Caco-2 (cell line): ENCODE results near the gene JDP2. TPM values are rescaled to one million over a fixed set of nuclear protein-coding genes. Genes with fewer than 3 reads are reported as not detected.

Experiments used
- BruUV-seq: library from RNA; stranded (reverse); fragments of 400-500 nt; replicated peaks from 2 replicates; lab custom pipeline; 2021; lab: Mats Ljungman, UMichigan
- CTCF ChIA-PET: fragments of 300-600 bp; sonication (Branson Sonifier 250); formaldehyde crosslinking; loops from one replicate; lab custom pipeline; 2022; ENCODE audit warnings: antibody characterized with exemption; lab: Charles Lee
- POLR2A ChIA-PET: fragments of 300-600 bp; sonication (Branson Sonifier 250); formaldehyde crosslinking; loops from one replicate; lab custom pipeline; 2022; ENCODE audit warnings: antibody characterized with exemption; lab: Charles Lee
- DNase-seq, 2 experiments: peaks; one replicate each; pipeline versions ENCODE4 v3.0.0 to v3.0.0-alpha.2; 2020 to 2022
- H3K27me3 ChIP-seq: replicated peaks from 2 replicates; pipeline ENCODE4 v1.6.0; 2011; ENCODE audit warnings: low read length; ENCODE audit not compliant: control insufficient read depth, insufficient read depth
- H3K36me3 ChIP-seq: 2 replicates; pipeline ENCODE4 v1.5.1; 2011; ENCODE audit warnings: low read length; ENCODE audit not compliant: control insufficient read depth, insufficient read depth
- H3K4me1 ChIP-seq: fragments of 250-450 bp; sonication (Bioruptor Pico); 2 replicates; pipeline ENCODE4 v1.5.1; 2020; ENCODE audit warnings: mild to moderate bottlenecking
- H3K4me3 ChIP-seq: 2 replicates; pipeline ENCODE4 v1.5.1; 2011; ENCODE audit warnings: low read depth, mild to moderate bottlenecking, control low read depth, low read length
- H3K9me3 ChIP-seq: fragments of 250-450 bp; sonication (Bioruptor Pico); 2 replicates; pipeline ENCODE4 v1.5.1; 2020; ENCODE audit warnings: mild to moderate bottlenecking, moderate library complexity
- H3K27ac Mint-ChIP-seq: one replicate; pipeline ENCODE4 v1.8.0; 2022; ENCODE audit warnings: mixed read lengths; ENCODE audit not compliant: unreplicated experiment
- H3K27me3 Mint-ChIP-seq: one replicate; pipeline ENCODE4 v1.8.0; 2022; ENCODE audit warnings: mixed read lengths; ENCODE audit not compliant: insufficient read depth, unreplicated experiment
- H3K36me3 Mint-ChIP-seq: one replicate; pipeline ENCODE4 v1.8.0; 2022; ENCODE audit warnings: mild to moderate bottlenecking, mixed read lengths; ENCODE audit not compliant: insufficient read depth, unreplicated experiment
- H3K4me1 Mint-ChIP-seq: one replicate; pipeline ENCODE4 v1.8.0; 2022; ENCODE audit warnings: low read depth, mixed read lengths; ENCODE audit not compliant: unreplicated experiment
- H3K4me3 Mint-ChIP-seq: one replicate; pipeline ENCODE4 v1.8.0; 2022; ENCODE audit warnings: mild to moderate bottlenecking, moderate library complexity, mixed read lengths; ENCODE audit not compliant: unreplicated experiment
- H3K9me3 Mint-ChIP-seq: one replicate; pipeline ENCODE4 v1.8.0; 2022; ENCODE audit warnings: mixed read lengths; ENCODE audit not compliant: unreplicated experiment
- intact Hi-C: fragments of 100-400 bp; cut with micrococcal nuclease; formaldehyde crosslinking; loops from one replicate; pipeline ENCODE4 v1.10.0; 2022; ENCODE audit not compliant: unreplicated experiment
- total RNA-seq: library from RNA; stranded (reverse); gene quantifications from 2 replicates; pipeline ENCODE4 v1.2.3, GENCODE V29; 2022
- TF ChIP-seq, protein P1 (sequence below), 2 experiments: fragments of 200-600 bp in 1 of 2; IDR thresholded peaks; 1 replicate in 1 of 2; 2 replicates in 1 of 2; pipeline versions ENCODE4 v1.5.1 to v1.8.0; 2011 to 2022; ENCODE audit warnings: antibody characterized with exemption in 1 of 2, control low read depth in 1 of 2, inconsistent platforms in 1 of 2, low read depth in 1 of 2, low read length in 1 of 2, mild to moderate bottlenecking in 1 of 2, moderate library complexity in 1 of 2; ENCODE audit not compliant: insufficient read depth in 1 of 2, severe bottlenecking in 1 of 2, unreplicated experiment in 1 of 2

The JDP2 gene
- total RNA-seq, 1 experiment from 2014 or later = 95.7 TPM

DNA sequence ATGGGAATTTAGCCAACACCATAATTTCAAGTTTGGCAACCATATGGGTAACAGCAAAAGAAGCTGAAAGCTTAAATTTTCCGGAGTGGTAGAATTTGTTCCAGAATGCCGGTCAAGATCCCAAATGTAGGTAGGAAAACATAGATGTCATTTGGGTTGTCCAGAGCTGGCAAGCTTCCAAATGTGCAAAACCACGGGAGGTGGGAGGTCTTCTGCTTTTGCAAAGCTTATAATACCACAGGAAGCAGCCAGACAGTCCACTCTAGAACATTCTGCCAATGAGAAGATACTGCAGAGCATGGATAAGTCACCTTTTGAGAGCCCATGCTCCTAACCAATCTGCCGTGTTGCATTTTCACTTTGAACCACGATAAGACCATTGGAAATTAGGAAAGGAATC lies 68.1 kb downstream of the JDP2 start:
- TF ChIP-seq, protein P1, sequence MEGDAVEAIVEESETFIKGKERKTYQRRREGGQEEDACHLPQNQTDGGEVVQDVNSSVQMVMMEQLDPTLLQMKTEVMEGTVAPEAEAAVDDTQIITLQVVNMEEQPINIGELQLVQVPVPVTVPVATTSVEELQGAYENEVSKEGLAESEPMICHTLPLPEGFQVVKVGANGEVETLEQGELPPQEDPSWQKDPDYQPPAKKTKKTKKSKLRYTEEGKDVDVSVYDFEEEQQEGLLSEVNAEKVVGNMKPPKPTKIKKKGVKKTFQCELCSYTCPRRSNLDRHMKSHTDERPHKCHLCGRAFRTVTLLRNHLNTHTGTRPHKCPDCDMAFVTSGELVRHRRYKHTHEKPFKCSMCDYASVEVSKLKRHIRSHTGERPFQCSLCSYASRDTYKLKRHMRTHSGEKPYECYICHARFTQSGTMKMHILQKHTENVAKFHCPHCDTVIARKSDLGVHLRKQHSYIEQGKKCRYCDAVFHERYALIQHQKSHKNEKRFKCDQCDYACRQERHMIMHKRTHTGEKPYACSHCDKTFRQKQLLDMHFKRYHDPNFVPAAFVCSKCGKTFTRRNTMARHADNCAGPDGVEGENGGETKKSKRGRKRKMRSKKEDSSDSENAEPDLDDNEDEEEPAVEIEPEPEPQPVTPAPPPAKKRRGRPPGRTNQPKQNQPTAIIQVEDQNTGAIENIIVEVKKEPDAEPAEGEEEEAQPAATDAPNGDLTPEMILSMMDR (IDR thresholded peaks at IDR 0.05; ENCODE audit: insufficient read depth in 1 of 2, low read depth in 1 of 2, low read length in 1 of 2, severe bottlenecking in 1 of 2, unreplicated experiment in 1 of 2) = no peak
- no peak for DNase-seq
- CTCF ChIA-PET = interaction anchor here (1.4 kb wide), 1 partner anchor 65 kb away, joined by 7 read pairs; no protein-coding TSS in a partner anchor
- intact Hi-C loops = no loop called here
- H3K27ac Mint-ChIP-seq = no peak overlapping the region
- no peaks in the 10 kb centered on the region for H3K9me3 Mint-ChIP-seq
- Histone ChIP-seq H3K27me3 (no peaks in the 10 kb centered on the region), H3K36me3 (no peaks in the 10 kb centered on the region), H3K4me1 (no peaks in the 10 kb centered on the region), H3K4me3 (no peak overlapping the region), H3K9me3 (no peaks in the 10 kb centered on the region)
- H3K27me3 Mint-ChIP-seq = no peaks in the 10 kb centered on the region
- no peaks in the 10 kb centered on the region for H3K36me3 Mint-ChIP-seq
- POLR2A ChIA-PET = no interaction called here
- H3K4me3 Mint-ChIP-seq = no peak overlapping the region
- BruUV-seq = no TSS peak
- H3K4me1 Mint-ChIP-seq = no peaks in the 10 kb centered on the region

DNA sequence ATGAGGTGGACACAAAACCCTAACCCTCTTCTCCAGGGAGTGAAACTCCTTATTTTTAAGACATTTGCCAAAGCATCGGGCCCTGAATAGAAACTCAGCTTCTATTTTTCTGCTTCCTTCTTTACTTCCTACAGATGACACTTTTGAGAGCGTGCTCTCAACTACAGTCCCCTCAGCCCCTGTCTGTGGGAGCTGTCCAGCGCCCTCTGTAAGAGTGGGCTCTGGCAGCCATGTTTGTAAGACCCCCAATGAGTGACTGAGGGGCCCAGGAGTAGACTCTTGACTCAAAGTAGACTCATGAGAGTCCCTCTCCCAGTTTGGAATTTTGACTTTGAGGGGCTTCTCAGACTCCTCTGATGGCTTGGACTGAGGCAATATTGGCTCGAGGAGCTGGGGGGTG lies 68.9 kb downstream of the JDP2 start:
- ChIA-PET CTCF (interaction anchor here (1.1 kb wide), 1 partner anchor 64 kb away, joined by 4 read pairs; no protein-coding TSS in a partner anchor), POLR2A (no interaction called here)
- TF ChIP-seq, protein P1 (IDR thresholded peaks at IDR 0.05; ENCODE audit: insufficient read depth in 1 of 2, low read depth in 1 of 2, low read length in 1 of 2, severe bottlenecking in 1 of 2, unreplicated experiment in 1 of 2) = no peak
- H3K9me3 ChIP-seq = no peaks in the 10 kb centered on the region
- Mint-ChIP-seq H3K27me3 (no peaks in the 10 kb centered on the region), H3K27ac (no peak overlapping the region), H3K4me3 (no peak overlapping the region), H3K36me3 (no peaks in the 10 kb centered on the region), H3K4me1 (no peaks in the 10 kb centered on the region), H3K9me3 (no peaks in the 10 kb centered on the region)
- no peaks in the 10 kb centered on the region for H3K4me1 ChIP-seq
- DNase-seq = no peak
- intact Hi-C loops = no loop called here
- H3K4me3 ChIP-seq = no peak overlapping the region
- BruUV-seq = no TSS peak
- no peaks in the 10 kb centered on the region for H3K27me3 ChIP-seq
- H3K36me3 ChIP-seq = no peaks in the 10 kb centered on the region

DNA sequence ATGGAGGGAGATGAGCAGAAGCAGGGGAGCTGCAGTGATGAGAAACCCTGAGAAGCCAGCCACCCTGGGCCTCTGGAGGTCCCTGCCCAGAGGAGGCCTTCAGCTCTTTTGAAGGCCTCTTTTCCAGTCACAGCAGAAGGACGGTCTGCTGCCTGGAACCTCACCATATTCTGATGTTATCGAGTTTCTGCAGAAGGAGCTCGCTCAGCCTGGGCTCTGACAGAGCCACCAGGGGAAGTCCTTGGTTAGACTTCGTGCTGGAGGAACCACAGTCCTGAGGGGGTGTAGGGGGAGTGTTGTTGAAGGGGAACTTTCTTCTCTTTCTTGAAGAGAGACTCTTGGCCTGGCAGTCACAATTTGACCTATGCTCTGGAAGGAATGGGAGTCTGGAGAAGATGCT lies 69.4 kb downstream of the JDP2 start:
- Histone ChIP-seq H3K9me3 (no peaks in the 10 kb centered on the region), H3K4me1 (no peaks in the 10 kb centered on the region), H3K36me3 (no peaks in the 10 kb centered on the region), H3K27me3 (no peaks in the 10 kb centered on the region), H3K4me3 (no peak overlapping the region)
- Mint-ChIP-seq H3K4me1 (no peaks in the 10 kb centered on the region), H3K9me3 (no peaks in the 10 kb centered on the region), H3K27me3 (no peaks in the 10 kb centered on the region), H3K4me3 (no peak overlapping the region), H3K27ac (no peak overlapping the region), H3K36me3 (no peaks in the 10 kb centered on the region)
- TF ChIP-seq, protein P1 (IDR thresholded peaks at IDR 0.05; ENCODE audit: insufficient read depth in 1 of 2, low read depth in 1 of 2, low read length in 1 of 2, severe bottlenecking in 1 of 2, unreplicated experiment in 1 of 2) = no peak
- no peak for DNase-seq
- no TSS peak for BruUV-seq
- intact Hi-C loops = no loop called here
- ChIA-PET CTCF (interaction anchor here (1.1 kb wide), 1 partner anchor 64 kb away, joined by 4 read pairs; no protein-coding TSS in a partner anchor), POLR2A (no interaction called here)
